Activated CD4-positive, alpha-beta T cell treated with anti-CD3 and anti-CD28 coated beads, Interleukin-10, Interleukin-2, amounts not matched to agents 100 ng/mL and 50 ng/mL, durations not matched to agents 16 hours and 8 hours (primary cell): ENCODE measurements around the gene MRPL4.
"Not testable (repeated sequence)": the region's sequence is repeated elsewhere in the genome, so short reads cannot be mapped to it uniquely, and the experiment has no call there.

Source experiments
- DNase-seq: peaks from one replicate; pipeline ENCODE4 v3.0.0-alpha.2; 2020

MRPL4 gene

GRCh38 chr19:10268071-10268470 lies 16.1 kb downstream of the MRPL4 start:
- DNase-seq = no peak

GRCh38 chr19:10269333-10270179 lies 17.5 kb downstream of the MRPL4 start:
- DNase-seq = peak; percentile 92

GRCh38 chr19:10270180-10270615 lies 18.2 kb downstream of the MRPL4 start:
- peak; percentile 86 for DNase-seq

- DNase-seq = peak; percentile 90
These were observed 18.8 kb downstream of the MRPL4 start, which contains the start of gene ICAM1 for GRCh38 chr19:10270616-10271394. Gene ICAM1 (plus strand): TSS chr19:10271120. CDS start chr19:10271160, 40 bp downstream.

GRCh38 chr19:10271543-10272086 lies 19.6 kb downstream of the MRPL4 start:
- peak; percentile 53 for DNase-seq

GRCh38 chr19:10274589-10274988 lies 22.6 kb downstream of the MRPL4 start:
- DNase-seq = no peak

- no peak for DNase-seq
These were observed 26.0 kb downstream of the MRPL4 start for GRCh38 chr19:10277795-10278589.

GRCh38 chr19:10278935-10279334 lies 26.9 kb downstream of the MRPL4 start:
- DNase-seq = no peak

GRCh38 chr19:10279737-10280442 lies 27.9 kb downstream of the MRPL4 start:
- no peak for DNase-seq

- DNase-seq = not testable (repeated sequence)
These were observed 30.0 kb downstream of the MRPL4 start for GRCh38 chr19:10282043-10282442.

GRCh38 chr19:10283301-10284064 lies 31.5 kb downstream of the MRPL4 start:
- DNase-seq = no peak

- DNase-seq = no peak
These were observed 32.3 kb downstream of the MRPL4 start for GRCh38 chr19:10284065-10284959.

GRCh38 chr19:10284960-10285278 lies 32.9 kb downstream of the MRPL4 start:
- no peak for DNase-seq

GRCh38 chr19:10285393-10285792 lies 33.4 kb downstream of the MRPL4 start:
- DNase-seq = no peak

- DNase-seq = peak; percentile 57
These were observed 35.1 kb downstream of the MRPL4 start, which contains the start of gene ICAM4 for GRCh38 chr19:10286803-10287737. Gene ICAM4 (plus strand): TSS chr19:10286955. CDS start chr19:10287013, 58 bp downstream.

GRCh38 chr19:10288662-10289166 lies 36.7 kb downstream of the MRPL4 start:
- DNase-seq = peak; percentile 68

- peak; percentile 77 for DNase-seq
These were observed 37.3 kb downstream of the MRPL4 start for GRCh38 chr19:10289167-10289835.

- DNase-seq = no peak
These were observed 37.9 kb downstream of the MRPL4 start, which contains the start of gene ICAM5 for GRCh38 chr19:10289836-10290356. Gene ICAM5 (plus strand): TSS chr19:10289952. CDS start chr19:10290044, 92 bp downstream.
